ENCODE measurements around the gene RPTOR.

The RPTOR gene

GRCh38 chr17:81013642-81014041, 469.0 kb downstream of the RPTOR start:
- no peak for DNase-seq

DNA sequence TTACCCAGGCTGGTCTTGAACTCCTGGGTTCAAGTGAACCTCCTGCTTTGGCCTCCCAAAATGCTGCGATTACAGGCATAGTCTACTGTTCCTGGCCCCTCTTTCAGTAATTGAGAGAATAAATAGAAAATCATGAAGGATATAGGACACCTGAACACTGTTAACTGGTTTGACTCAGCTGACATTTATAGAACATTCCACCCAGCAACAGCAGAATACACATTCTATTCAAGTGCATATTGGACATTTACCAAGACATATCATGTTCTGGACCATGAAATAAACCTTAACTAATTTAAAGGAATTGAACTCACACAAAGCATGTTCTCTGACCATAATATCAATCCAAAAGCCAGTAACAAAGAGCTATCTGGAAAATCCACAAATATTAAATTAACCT, 470.5 kb downstream of the RPTOR start:
- DNase-seq = no peak
